PC-3 (cell line): ENCODE measurements around the gene DHRS3. TPM values are rescaled to one million over a fixed set of nuclear protein-coding genes. Genes with fewer than 3 reads are reported as not detected.

ENCODE experiments used
- ATAC-seq: fragments of 200-7000 bp; cut with Tn5 transposase; 2 replicates; pipeline ENCODE4 v1.9.1; 2020; ENCODE audit warnings: mild to moderate bottlenecking, moderate library complexity
- BruUV-seq: library from RNA; stranded (reverse); fragments of 400-500 nt; replicated peaks from 2 replicates; lab custom pipeline; 2021; lab: Mats Ljungman, UMichigan
- CTCF ChIA-PET: fragments of 300-600 bp; sonication (Branson Sonifier 250); formaldehyde crosslinking; loops from one replicate; lab custom pipeline; 2022; ENCODE audit warnings: antibody characterized with exemption; lab: Charles Lee
- POLR2A ChIA-PET: fragments of 300-600 bp; sonication (Branson Sonifier 250); formaldehyde crosslinking; loops from one replicate; lab custom pipeline; 2022; ENCODE audit warnings: antibody characterized with exemption; ENCODE audit not compliant: unreplicated experiment; lab: Charles Lee
- DNase-seq: peaks from one replicate; pipeline ENCODE4 v3.0.0-alpha.2; 2015
- H2AFZ ChIP-seq: fragments of 300-600 bp; sonication (generic); 2 replicates; pipeline ENCODE4 v1.6.0; 2016; ENCODE audit warnings: antibody characterized with exemption, low read length
- H3F3A ChIP-seq: fragments of 300-600 bp; sonication (generic); one replicate; pipeline ENCODE4 v1.6.0; 2017; ENCODE audit warnings: antibody characterized with exemption, low read length, control low read depth, mild to moderate bottlenecking; ENCODE audit not compliant: unreplicated experiment
- H3K27ac ChIP-seq: fragments of 300-600 bp; sonication (generic); 2 replicates; pipeline ENCODE4 v1.5.1; 2016; ENCODE audit warnings: mild to moderate bottlenecking, low read length
- H3K27me3 ChIP-seq: fragments of 300-600 bp; sonication (generic); 2 replicates; pipeline ENCODE4 v1.6.1; 2016; ENCODE audit warnings: low read length, mixed read lengths
- H3K36me3 ChIP-seq: fragments of 300-600 bp; sonication (generic); 2 replicates; pipeline ENCODE4 v1.6.1; 2016; ENCODE audit warnings: low read depth, mixed run types, low read length, mixed read lengths
- H3K4me1 ChIP-seq: fragments of 300-600 bp; sonication (generic); 2 replicates; pipeline ENCODE4 v1.5.1; 2016; ENCODE audit warnings: low read length; ENCODE audit not compliant: insufficient read depth
- H3K4me2 ChIP-seq: fragments of 300-600 bp; sonication (generic); 2 replicates; pipeline ENCODE4 v1.6.0; 2016; ENCODE audit warnings: low read length
- H3K4me3 ChIP-seq: fragments of 300-600 bp; sonication (generic); 2 replicates; pipeline ENCODE4 v1.5.1; 2016; ENCODE audit warnings: mild to moderate bottlenecking, low read length, mixed read lengths
- H3K79me2 ChIP-seq: fragments of 300-600 bp; sonication (generic); 2 replicates; pipeline ENCODE4 v1.6.1; 2017; ENCODE audit warnings: low read length, mixed read lengths
- H3K9ac ChIP-seq: fragments of 300-600 bp; sonication (generic); 2 replicates; pipeline ENCODE4 v1.6.0; 2016; ENCODE audit warnings: mild to moderate bottlenecking, low read length
- H3K9me2 ChIP-seq: fragments of 300-600 bp; sonication (generic); replicated peaks from 2 replicates; pipeline ENCODE4 v1.6.1; 2016; ENCODE audit warnings: mixed run types, low read length, mixed read lengths
- H3K9me3 ChIP-seq: fragments of 300-600 bp; sonication (generic); 2 replicates; pipeline ENCODE4 v1.6.1; 2016; ENCODE audit warnings: low read length, mixed read lengths
- H4K20me1 ChIP-seq: fragments of 300-600 bp; sonication (generic); 2 replicates; pipeline ENCODE4 v1.6.1; 2016; ENCODE audit warnings: low read length, mixed read lengths
- EZH2 ChIP-seq: fragments of 300-600 bp; sonication (generic); IDR thresholded peaks from one replicate; pipeline ENCODE4 v1.6.1; 2017; ENCODE audit warnings: antibody characterized with exemption, mild to moderate bottlenecking, low read length; ENCODE audit not compliant: unreplicated experiment
- EZH2phosphoT487 ChIP-seq: fragments of 300-600 bp; sonication (generic); IDR thresholded peaks from 2 replicates; pipeline ENCODE4 v1.6.1; 2018; ENCODE audit warnings: mild to moderate bottlenecking, antibody characterized with exemption, low read length, borderline replicate concordance
- intact Hi-C: fragments of 100-400 bp; cut with micrococcal nuclease; formaldehyde crosslinking; loops from 2 replicates; pipeline ENCODE4 v1.9.0; 2023
- total RNA-seq: library from RNA; depleted of rRNA; stranded (reverse); fragments of >200 nt; gene quantifications from 2 replicates; pipeline ENCODE4 v1.2.3, GENCODE V29; 2014
- TF ChIP-seq, protein P1 (sequence below): fragments of 300-600 bp; sonication (generic); conservative IDR thresholded peaks from 2 replicates; pipeline ENCODE4 v1.5.1; 2017; ENCODE audit warnings: antibody characterized with exemption, low read depth, mild to moderate bottlenecking, low read length

DHRS3 gene
- total RNA-seq, 1 experiment from 2014 or later, result 105 TPM

DNA sequence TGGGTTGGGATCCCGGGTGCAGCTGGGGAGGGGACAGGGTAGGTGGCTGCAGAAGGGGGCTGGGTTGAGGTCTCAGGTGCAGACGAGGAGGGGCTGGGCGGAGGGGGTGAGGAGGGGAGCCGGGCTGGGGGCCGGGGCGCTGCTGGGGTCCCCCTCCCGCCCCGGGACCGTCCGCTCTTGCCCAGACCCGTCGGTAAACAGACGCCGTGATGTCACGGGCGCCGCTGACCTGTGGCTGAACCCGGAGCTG lies 22.3 kb downstream of the DHRS3 start:
- H3K4me2 ChIP-seq, result peak overlapping the region; percentile 97
- DNase-seq, result no peak
- peaks cover 85% of the 10 kb centered on the region for H3K79me2 ChIP-seq
- no peaks in the 10 kb centered on the region for H4K20me1 ChIP-seq
- peaks cover 53% of the 10 kb centered on the region for H3K4me1 ChIP-seq
- no TSS peak for BruUV-seq
- ATAC-seq, result no peak
- H3K27me3 ChIP-seq, result no peaks in the 10 kb centered on the region
- ChIA-PET POLR2A (interaction anchor here (0.5 to 1.3 kb wide), 4 partner anchors 22 to 139 kb away, joined by 3 to 14 read pairs (median 6); partner anchors contain the start of gene DHRS3), CTCF (interaction anchor here (0.8 to 2.2 kb wide), 3 partner anchors 21 to 24 kb away, joined by 3 to 5 read pairs (median 5); no protein-coding TSS in a partner anchor)
- TF ChIP-seq EZH2, result no peak
- TF ChIP-seq EZH2phosphoT487, result no peak
- TF ChIP-seq, protein P1, sequence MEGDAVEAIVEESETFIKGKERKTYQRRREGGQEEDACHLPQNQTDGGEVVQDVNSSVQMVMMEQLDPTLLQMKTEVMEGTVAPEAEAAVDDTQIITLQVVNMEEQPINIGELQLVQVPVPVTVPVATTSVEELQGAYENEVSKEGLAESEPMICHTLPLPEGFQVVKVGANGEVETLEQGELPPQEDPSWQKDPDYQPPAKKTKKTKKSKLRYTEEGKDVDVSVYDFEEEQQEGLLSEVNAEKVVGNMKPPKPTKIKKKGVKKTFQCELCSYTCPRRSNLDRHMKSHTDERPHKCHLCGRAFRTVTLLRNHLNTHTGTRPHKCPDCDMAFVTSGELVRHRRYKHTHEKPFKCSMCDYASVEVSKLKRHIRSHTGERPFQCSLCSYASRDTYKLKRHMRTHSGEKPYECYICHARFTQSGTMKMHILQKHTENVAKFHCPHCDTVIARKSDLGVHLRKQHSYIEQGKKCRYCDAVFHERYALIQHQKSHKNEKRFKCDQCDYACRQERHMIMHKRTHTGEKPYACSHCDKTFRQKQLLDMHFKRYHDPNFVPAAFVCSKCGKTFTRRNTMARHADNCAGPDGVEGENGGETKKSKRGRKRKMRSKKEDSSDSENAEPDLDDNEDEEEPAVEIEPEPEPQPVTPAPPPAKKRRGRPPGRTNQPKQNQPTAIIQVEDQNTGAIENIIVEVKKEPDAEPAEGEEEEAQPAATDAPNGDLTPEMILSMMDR, result no peak
- H3K36me3 ChIP-seq, result peaks cover 14% of the 10 kb centered on the region; the same call in 1 of the 2 replicates
- H3K9me2 ChIP-seq, result no peaks in the 10 kb centered on the region
- H2AFZ ChIP-seq, result no peak overlapping the region
- peak overlapping the region; percentile 98 for H3K27ac ChIP-seq
- peak overlapping the region; percentile 62; the same call in 1 of the 2 replicates for H3K4me3 ChIP-seq
- no peaks in the 10 kb centered on the region for H3K9me3 ChIP-seq
- intact Hi-C loops, result loop anchor here (1.0 to 5.0 kb wide), 3 partner anchors 21 to 118 kb away; no protein-coding TSS in a partner anchor
- H3K9ac ChIP-seq, result peak overlapping the region; percentile 85
- H3F3A ChIP-seq, result no peaks in the 10 kb centered on the region

DNA sequence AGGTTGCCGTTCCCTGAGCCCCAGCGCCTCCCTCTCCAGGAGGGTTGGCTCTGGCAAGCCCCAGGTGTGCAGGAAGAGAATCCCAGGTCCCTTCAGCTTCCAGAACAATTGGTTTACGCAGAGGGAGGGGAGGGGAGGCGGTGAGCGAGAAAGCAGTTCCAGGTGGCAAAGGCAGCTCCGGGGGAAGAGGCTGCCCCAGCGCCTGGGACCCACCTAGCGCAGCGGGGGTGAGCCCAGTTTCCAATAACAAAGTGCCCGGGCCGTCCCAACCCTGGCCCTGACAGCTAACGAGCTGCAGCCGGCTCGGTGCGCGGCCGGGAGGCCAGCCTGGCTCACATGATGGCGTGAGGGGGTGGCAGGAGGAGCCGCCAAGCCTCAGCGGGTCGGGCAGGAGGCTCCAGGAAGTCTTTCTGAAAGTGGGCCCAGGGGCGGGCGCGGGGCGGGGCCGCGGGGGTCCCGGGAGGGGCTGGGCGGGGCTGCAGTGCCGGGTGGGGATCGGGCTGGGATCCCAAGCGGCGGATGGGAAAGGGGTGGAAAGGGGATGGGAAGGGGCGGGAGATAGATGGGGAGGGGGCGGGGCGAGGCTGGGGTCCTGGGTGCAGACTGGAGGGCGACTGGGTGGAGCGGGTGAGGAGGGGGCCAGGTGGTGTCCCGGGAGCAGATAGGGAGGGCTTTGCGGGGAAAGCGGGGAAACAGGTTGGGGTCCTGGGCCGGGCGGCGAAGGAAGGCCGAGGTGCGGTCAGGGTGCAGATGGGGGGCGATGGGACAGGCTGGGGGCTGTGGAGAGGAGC lies 22.8 kb downstream of the DHRS3 start:
- no TSS peak for BruUV-seq

More for the DNA sequence above, 22.8 kb downstream of the DHRS3 start:
- H3K4me3 ChIP-seq, result peak overlapping the region; percentile 62
- H3K4me1 ChIP-seq, result peaks cover 53% of the 10 kb centered on the region
- POLR2A ChIA-PET, result interaction anchor here (0.5 to 1.3 kb wide), 3 partner anchors 24 to 138 kb away, joined by 3 to 14 read pairs (median 8); no protein-coding TSS in a partner anchor
- peak overlapping the region; percentile 98 for H3K27ac ChIP-seq
- no peaks in the 10 kb centered on the region for H4K20me1 ChIP-seq
- no peak overlapping the region for H2AFZ ChIP-seq
- peak overlapping the region; percentile 97 for H3K4me2 ChIP-seq
- H3K9me3 ChIP-seq, result no peaks in the 10 kb centered on the region
- intact Hi-C loops, result loop anchor here (5.0 kb wide), 1 partner anchor 118 kb away; no protein-coding TSS in a partner anchor
- ATAC-seq (peak; percentile 20), DNase-seq (peak; percentile 56)
- H3K36me3 ChIP-seq, result peaks cover 15% of the 10 kb centered on the region; the same call in 1 of the 2 replicates
- H3K9ac ChIP-seq, result peak overlapping the region; percentile 63
- H3K27me3 ChIP-seq, result no peaks in the 10 kb centered on the region
- TF ChIP-seq, protein P1, result no peak
- no peak for TF ChIP-seq EZH2
- no peak for TF ChIP-seq EZH2phosphoT487
- H3K9me2 ChIP-seq, result no peaks in the 10 kb centered on the region
- no peaks in the 10 kb centered on the region for H3F3A ChIP-seq
- H3K79me2 ChIP-seq, result peaks cover 85% of the 10 kb centered on the region
- CTCF ChIA-PET, result interaction anchor here (0.6 to 2.2 kb wide), 3 partner anchors 23 to 25 kb away, joined by 5 read pairs; partner anchors contain the start of gene DHRS3
